GM12865 (cell line): Measurements from ENCODE around the gene SDR39U1.

ENCODE experiments used
- DNase-seq: peaks from one replicate; pipeline ENCODE4 v3.0.0; 2010; ENCODE audit warnings: low read depth
- H3K4me3 ChIP-seq: 2 replicates; pipeline ENCODE4 v1.5.1; 2011; ENCODE audit warnings: mild to moderate bottlenecking, low read depth, low read length, control low read depth
- CTCF ChIP-seq: IDR thresholded peaks from 2 replicates; pipeline ENCODE4 v1.5.1; 2011; ENCODE audit warnings: low read length, control low read depth, low read depth, inconsistent platforms; ENCODE audit not compliant: insufficient read depth; ENCODE audit errors: missing control alignments

Gene SDR39U1

GRCh38 chr14:24440606-24441399, 1.8 kb downstream of the SDR39U1 start:
- no peak overlapping the region for H3K4me3 ChIP-seq
- no peak for DNase-seq
- TF ChIP-seq CTCF = no peak

- no peak overlapping the region for H3K4me3 ChIP-seq
- DNase-seq = no peak
- no peak for TF ChIP-seq CTCF
Observed at GRCh38 chr14:24439830-24440605, 2.6 kb downstream of the SDR39U1 start.

GRCh38 chr14:24439257-24439656, 3.3 kb downstream of the SDR39U1 start:
- no peak for DNase-seq
- no peak overlapping the region for H3K4me3 ChIP-seq
- no peak for TF ChIP-seq CTCF

- no peak overlapping the region for H3K4me3 ChIP-seq
- TF ChIP-seq CTCF = no peak
- no peak for DNase-seq
Observed at GRCh38 chr14:24438223-24439097, 4.1 kb downstream of the SDR39U1 start.

- TF ChIP-seq CTCF = no peak
- DNase-seq = no peak
- no peak overlapping the region for H3K4me3 ChIP-seq
Observed at GRCh38 chr14:24437736-24438067, 4.9 kb downstream of the SDR39U1 start.

GRCh38 chr14:24437020-24437735, 5.4 kb downstream of the SDR39U1 start:
- no peak for DNase-seq
- no peak for TF ChIP-seq CTCF
- no peak overlapping the region for H3K4me3 ChIP-seq
